Erythroblast (primary cell): ENCODE data around the gene VSTM2B.

Source experiments
- GATA1 ChIP-seq: IDR thresholded peaks from 2 replicates; pipeline ENCODE4 v1.6.1; 2011; ENCODE audit warnings: low read depth, mild to moderate bottlenecking, control low read depth, low read length, moderate library complexity
- POLR2A ChIP-seq: IDR thresholded peaks from 2 replicates; pipeline ENCODE4 v1.6.1; 2011; ENCODE audit warnings: mild to moderate bottlenecking, low read length

- TF ChIP-seq POLR2A (no peak), GATA1 (no peak)
Observed at GRCh38 chr19:29567366-29567915, 41.6 kb downstream of the VSTM2B start.
